ENCODE data around the gene SGCA. TPM values are rescaled to one million over a fixed set of nuclear protein-coding genes. Genes with fewer than 3 reads are reported as not detected.

The SGCA gene
- total and polyA plus RNA-seq, 2 of the 13 experiments (the other 11 are each of a cell fraction or from before 2014, with no cell fraction given), result not detected

- TF ChIP-seq ZFP91 (CRISPR knock-in tag; IDR thresholded peaks at IDR 0.05; ENCODE audit: borderline replicate concordance) (no peak), IRF2 (CRISPR knock-in tag; IDR thresholded peaks at IDR 0.05) (no peak), EZH2 (conservative IDR thresholded peaks at IDR 0.05; ENCODE audit: low read depth, low read length) (no peak)
These were observed 38.6 kb downstream of the SGCA start (continued) for GRCh38 chr17:50204431-50204830.

DNA sequence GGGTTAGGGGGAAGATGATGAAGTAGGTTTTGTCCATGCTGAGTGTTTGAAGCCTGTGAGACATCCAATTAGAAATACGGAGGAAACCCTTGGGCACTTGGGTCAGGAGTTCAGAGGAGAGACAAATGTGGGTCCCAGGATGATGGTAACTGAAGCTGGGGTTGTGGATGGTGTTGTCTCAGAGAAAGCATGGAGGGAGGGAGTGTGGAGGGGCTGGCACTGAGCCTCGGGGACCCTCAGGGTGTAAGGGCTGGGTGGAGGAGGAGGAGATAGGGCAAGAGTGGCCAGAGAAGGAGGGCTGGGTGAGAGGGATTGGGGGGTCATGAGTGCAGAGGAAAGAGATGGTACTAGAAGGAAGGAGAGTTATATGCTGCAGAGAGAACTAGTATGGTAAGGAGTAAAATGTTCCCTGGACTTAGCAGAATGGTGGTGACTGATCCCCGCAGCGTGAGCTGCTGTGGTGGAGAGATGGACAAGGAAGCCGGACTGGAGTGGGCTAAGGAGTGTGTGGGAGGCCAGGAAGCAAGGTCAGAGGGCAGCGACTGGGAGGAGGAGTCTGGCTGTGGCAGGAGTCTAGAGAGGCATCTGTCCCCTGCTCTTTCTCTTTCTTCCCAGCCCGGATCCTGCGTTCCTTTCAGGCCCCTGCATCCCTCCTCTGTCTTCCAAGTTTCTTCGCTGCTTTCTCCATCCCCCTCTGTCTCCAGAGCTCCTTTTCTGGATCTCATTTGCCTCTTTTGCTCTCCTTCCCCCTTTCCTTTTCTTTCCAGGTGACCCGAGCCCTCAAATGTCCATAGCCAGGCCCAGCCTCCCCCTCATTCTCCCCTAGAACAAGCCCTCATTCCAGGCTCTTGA lies 39.5 kb downstream of the SGCA start:
- CTCF ChIA-PET (ENCODE audit: low intra/inter-chr PET ratio, low total read pairs), result interaction anchor here (9.4 kb wide), 1 partner anchor 68 kb away, joined by 301 read pairs; the partner anchor contains the start of gene TMEM92
- DNase-seq (ENCODE audit: low spot score), result no peak
- 16% methylated on average over 10 of the region's 10 CpGs for WGBS (ENCODE audit: low lambda C conversion rate)
- H4K20me1 ChIP-seq (ENCODE audit: insufficient read depth, low read length), result no peaks in the 10 kb centered on the region; the same call in 1 of the 2 replicates
- H3K36me3 ChIP-seq (replicated peaks in 1 of 2; ENCODE audit: control insufficient read depth in 1 of 2, insufficient read depth in 2 of 2, low read length in 2 of 2), result no peaks in the 10 kb centered on the region
- no TSS peak for BruUV-seq (replicated peaks)
- no peaks in the 10 kb centered on the region for H3K9me3 ChIP-seq (ENCODE audit: low read length)
- no peak for ATAC-seq
- H3K4me3 ChIP-seq (replicated peaks in 1 of 3; ENCODE audit: insufficient read depth in 1 of 3, low read depth in 2 of 3, low read length in 3 of 3), result no peak overlapping the region
- FAIRE-seq, result no peak
- TF ChIP-seq NCOR1 (IDR thresholded peaks at IDR 0.05; ENCODE audit: borderline replicate concordance, low read length) (no peak), IKZF5 (CRISPR knock-in tag; IDR thresholded peaks at IDR 0.05) (no peak), RFXANK (CRISPR knock-in tag; IDR thresholded peaks at IDR 0.05) (no peak), LBX2 (CRISPR knock-in tag; IDR thresholded peaks at IDR 0.05; ENCODE audit: borderline replicate concordance) (no peak), ZNF17 (CRISPR knock-in tag; IDR thresholded peaks at IDR 0.05) (no peak), ZNF350 (CRISPR knock-in tag; IDR thresholded peaks at IDR 0.05; ENCODE audit: borderline replicate concordance, low read depth) (no peak), SUZ12 (IDR thresholded peaks at IDR 0.05; ENCODE audit: low read depth, low read length) (no peak), NFE2L1 (CRISPR knock-in tag; IDR thresholded peaks at IDR 0.05; ENCODE audit: borderline replicate concordance) (no peak)
- in situ Hi-C loops (cut with HindIII; ENCODE audit: extremely low pct_ligation_motif_present, low pct_unique_long_range_greater_than_20kb), result loop anchor here (5.0 kb wide), 1 partner anchor 67 kb away; the partner anchor contains the start of gene TMEM92
- peaks cover 8 to 87% of the 10 kb centered on the region in 2 experiments for H3K27me3 ChIP-seq (ENCODE audit: control insufficient read depth in 1 of 2, insufficient read depth in 2 of 2, low read length in 2 of 2)
- no peak overlapping the region for H2AFZ ChIP-seq (ENCODE audit: low read length)
- H3K4me1 ChIP-seq (ENCODE audit: insufficient read depth, low read length), result peaks cover 22% of the 10 kb centered on the region
- intact Hi-C loops (cut with micrococcal nuclease; ENCODE audit: unreplicated experiment), result no loop called here
- no peak overlapping the region for H3K4me2 ChIP-seq (ENCODE audit: low read depth, low read length)
- no peaks in the 10 kb centered on the region for H3K79me2 ChIP-seq (ENCODE audit: insufficient read depth, low read length)
- no peak overlapping the region for H3K9ac ChIP-seq (ENCODE audit: insufficient read depth, low read depth, low read length)
- no peak overlapping the region for H3K27ac ChIP-seq (ENCODE audit: extremely low read length, insufficient read depth, low read length)
- POLR2A ChIA-PET, result no interaction called here
